CD14-positive monocyte (primary cell): ENCODE measurements around the gene NAALADL1. TPM values are rescaled to one million over a fixed set of nuclear protein-coding genes. Genes with fewer than 3 reads are reported as not detected.

Source experiments
- DNase-seq, 3 donors: peaks; one replicate each; pipeline ENCODE4 v3.0.0-alpha.2; 2011 to 2022
- H2AFZ ChIP-seq: 2 replicates; pipeline ENCODE4 v1.6.0; 2012; ENCODE audit warnings: mild to moderate bottlenecking, low read depth, low read length, inconsistent platforms; ENCODE audit not compliant: insufficient read depth, poor library complexity, severe bottlenecking
- H3K27ac ChIP-seq, 2 donors: 1 replicate in 1 of 2; 2 replicates in 1 of 2; pipeline ENCODE4 v1.5.1; 2012 to 2013; ENCODE audit warnings: low read length in 2 of 2, control low read depth in 1 of 2, inconsistent platforms in 1 of 2, low read depth in 1 of 2, mild to moderate bottlenecking in 1 of 2
- H3K27me3 ChIP-seq, 2 donors: one replicate each; pipeline versions ENCODE4 v1.6.0 to v1.6.1; 2011 to 2013; ENCODE audit warnings: low read length in 2 of 2; ENCODE audit not compliant: control insufficient read depth in 2 of 2, insufficient read depth in 2 of 2
- H3K36me3 ChIP-seq, 2 donors: replicated peaks in 1 of 2; 1 replicate in 1 of 2; 2 replicates in 1 of 2; pipeline versions ENCODE4 v1.5.1 to v1.6.1; 2012 to 2013; ENCODE audit warnings: low read length in 2 of 2, control low read depth in 1 of 2, inconsistent platforms in 1 of 2, mild to moderate bottlenecking in 1 of 2; ENCODE audit not compliant: insufficient read depth in 2 of 2, control insufficient read depth in 1 of 2
- H3K4me1 ChIP-seq, 2 donors: 1 replicate in 1 of 2; 2 replicates in 1 of 2; pipeline versions ENCODE4 v1.5.1 to v1.6.1; 2012 to 2013; ENCODE audit warnings: low read length in 2 of 2, control low read depth in 1 of 2, inconsistent platforms in 1 of 2, mild to moderate bottlenecking in 1 of 2, moderate library complexity in 1 of 2; ENCODE audit not compliant: insufficient read depth in 2 of 2, control insufficient read depth in 1 of 2
- H3K4me2 ChIP-seq: replicated peaks from 2 replicates; pipeline ENCODE3; 2012; ENCODE audit warnings: low read length, moderate library complexity, mild to moderate bottlenecking; ENCODE audit not compliant: poor library complexity, severe bottlenecking; ENCODE audit errors: extremely low read depth
- H3K4me3 ChIP-seq, 3 experiments: fragments of 200-600 bp in 1 of 3; sonication (generic) in 1 of 3; replicated peaks in 1 of 3; 1 replicate in 2 of 3; 2 replicates in 1 of 3; pipeline ENCODE4 v1.5.1; 2011 to 2013; ENCODE audit warnings: low read length in 3 of 3, mild to moderate bottlenecking in 3 of 3, control low read depth in 2 of 3, low read depth in 2 of 3, inconsistent platforms in 1 of 3, moderate library complexity in 1 of 3
- H3K79me2 ChIP-seq: 2 replicates; pipeline ENCODE4 v1.6.0; 2012; ENCODE audit warnings: mild to moderate bottlenecking, control low read depth, inconsistent platforms, low read length, moderate library complexity; ENCODE audit not compliant: insufficient read depth
- H3K9ac ChIP-seq: 2 replicates; pipeline ENCODE4 v1.6.0; 2017; ENCODE audit warnings: low read length, mild to moderate bottlenecking; ENCODE audit not compliant: insufficient read depth, poor library complexity, severe bottlenecking
- H3K9me3 ChIP-seq, 2 donors: replicated peaks in 1 of 2; 1 replicate in 1 of 2; 2 replicates in 1 of 2; pipeline versions ENCODE4 v1.5.1 to v1.6.1; 2012 to 2013; ENCODE audit warnings: low read length in 2 of 2, control low read depth in 1 of 2; ENCODE audit not compliant: control insufficient read depth in 1 of 2, insufficient read depth in 1 of 2
- H4K20me1 ChIP-seq: 2 replicates; pipeline ENCODE4 v1.6.0; 2012; ENCODE audit warnings: mild to moderate bottlenecking, low read length, control low read depth, moderate library complexity; ENCODE audit not compliant: insufficient read depth
- H3K27ac Mint-ChIP-seq, 7 donors: one replicate each; pipeline ENCODE4 v1.8.0; 2020; ENCODE audit warnings: mild to moderate bottlenecking in 7 of 7, mixed read lengths in 7 of 7, moderate library complexity in 6 of 7, inconsistent platforms in 2 of 7
- H3K27me3 Mint-ChIP-seq, 3 donors: one replicate each; pipeline ENCODE4 v1.8.0; 2021 to 2022; ENCODE audit warnings: low read depth in 3 of 3, mild to moderate bottlenecking in 3 of 3, mixed read lengths in 3 of 3, moderate library complexity in 3 of 3, inconsistent platforms in 1 of 3
- H3K36me3 Mint-ChIP-seq, 2 donors: one replicate each; pipeline ENCODE4 v1.8.0; 2020; ENCODE audit warnings: mixed read lengths in 2 of 2, inconsistent platforms in 1 of 2, mild to moderate bottlenecking in 1 of 2
- H3K4me1 Mint-ChIP-seq: one replicate; pipeline ENCODE4 v1.8.0; 2020; ENCODE audit warnings: mild to moderate bottlenecking, mixed read lengths
- H3K4me3 Mint-ChIP-seq, 2 donors: one replicate each; pipeline ENCODE4 v1.8.0; 2020; ENCODE audit warnings: mild to moderate bottlenecking in 2 of 2, mixed read lengths in 2 of 2, moderate library complexity in 1 of 2
- H3K9me3 Mint-ChIP-seq, 7 donors: one replicate each; pipeline ENCODE4 v1.8.0; 2020 to 2022; ENCODE audit warnings: mixed read lengths in 7 of 7, mild to moderate bottlenecking in 6 of 7, moderate library complexity in 6 of 7, inconsistent platforms in 2 of 7
- CTCF ChIP-seq: fragments of 200-600 bp; IDR thresholded peaks from one replicate; pipeline ENCODE4 v1.8.0; 2022; ENCODE audit warnings: antibody characterized with exemption, mild to moderate bottlenecking
- WGBS: methylation state at CpG from one replicate; pipeline ENCODE4 v1.1.5; 2013; ENCODE audit warnings: missing lambda C conversion rate; ENCODE audit not compliant: insufficient coverage; 5-methylcytosine and 5-hydroxymethylcytosine counted together
- intact Hi-C, 2 donors: fragments of 100-400 bp; cut with micrococcal nuclease; formaldehyde crosslinking; loops; one replicate each; pipeline versions ENCODE4 v1.15.0 to v1.15.1; 2023
- polyA plus RNA-seq, 3 donors: library from polyadenylated mRNA; depleted of rRNA in 1 of 3; unstranded in 2 of 3; stranded (reverse) in 1 of 3; fragments of 300-500 nt in 2 of 3; fragments of >200 nt in 1 of 3; fragmentation: Illumina TruSeq in 2 of 3; gene quantifications; 1 replicate in 2 of 3; 2 replicates in 1 of 3; pipeline ENCODE4 v1.2.3, GENCODE V29; 2012 to 2021

The NAALADL1 gene
- polyA plus RNA-seq, 3 donors = 11.1 to 20.1 (median 20.1) TPM

- peaks cover 0 to under 1% (median 0%) of the 10 kb centered on the region in 7 donors for H3K9me3 Mint-ChIP-seq
- H3K4me2 ChIP-seq = no peak overlapping the region
- H3K27ac Mint-ChIP-seq = no peak overlapping the region
- peaks cover 4% of the 10 kb centered on the region for H4K20me1 ChIP-seq
- H3K36me3 Mint-ChIP-seq = peaks cover 24 to 37% of the 10 kb centered on the region in 2 donors
- DNase-seq = no peak
- H3K4me1 Mint-ChIP-seq = peaks cover 12% of the 10 kb centered on the region
- intact Hi-C loops = no loop called here
- H3K4me3 Mint-ChIP-seq = no peak overlapping the region
- no peaks in the 10 kb centered on the region for H3K27me3 Mint-ChIP-seq
- no peak overlapping the region for H2AFZ ChIP-seq
- H3K4me1 ChIP-seq = peaks cover 6 to 16% of the 10 kb centered on the region in 2 donors
- no peak overlapping the region for H3K27ac ChIP-seq
- no peaks in the 10 kb centered on the region for H3K9me3 ChIP-seq
- H3K27me3 ChIP-seq = no peaks in the 10 kb centered on the region
- peak; percentile 20 for TF ChIP-seq CTCF
- no peak overlapping the region for H3K4me3 ChIP-seq
- 100% methylated on average over 2 of the region's 6 CpGs for WGBS
- no peak overlapping the region for H3K9ac ChIP-seq
- H3K36me3 ChIP-seq = peaks cover 12 to 55% of the 10 kb centered on the region in 2 donors
- H3K79me2 ChIP-seq = peaks cover 40% of the 10 kb centered on the region
Observed at GRCh38 chr11:65100674-65101350, 42.5 kb upstream of the NAALADL1 start.

- intact Hi-C loops = loop anchor here in 1 of 2 donors (1.0 kb wide), 1 partner anchor 13 kb away; the partner anchor contains the start of genes CDCA5 and ZFPL1
- peaks cover 0 to 2% (median 0%) of the 10 kb centered on the region in 7 donors for H3K9me3 Mint-ChIP-seq
Observed at GRCh38 chr11:65096926-65097325, 38.6 kb upstream of the NAALADL1 start.

More at GRCh38 chr11:65096926-65097325, 38.6 kb upstream of the NAALADL1 start:
- TF ChIP-seq CTCF = no peak
- H3K27ac ChIP-seq = peak overlapping the region; percentile 30 to 88
- H3K36me3 Mint-ChIP-seq = peaks cover 10 to 14% of the 10 kb centered on the region in 2 donors
- H3K27me3 Mint-ChIP-seq = peaks cover 0 to 3% (median 0%) of the 10 kb centered on the region in 3 donors
- H3K4me1 ChIP-seq = peaks cover 9 to 19% of the 10 kb centered on the region in 2 donors
- H3K27me3 ChIP-seq = no peaks in the 10 kb centered on the region
- peak overlapping the region; percentile 95 for H2AFZ ChIP-seq
- H3K4me3 ChIP-seq = peak overlapping the region in 1 of 3 experiments; percentile 95
- H3K4me3 Mint-ChIP-seq = peak overlapping the region; percentile 15 to 94
- no peak overlapping the region for H3K9ac ChIP-seq
- no peak for DNase-seq
- peak overlapping the region; percentile 82 for H3K4me2 ChIP-seq
- peaks cover 6 to 17% of the 10 kb centered on the region in 2 donors for H3K36me3 ChIP-seq
- WGBS = 67% methylated on average over 7 of the region's 8 CpGs
- peaks cover 15% of the 10 kb centered on the region for H3K4me1 Mint-ChIP-seq
- H3K27ac Mint-ChIP-seq = peak overlapping the region in 6 of 7 donors; percentile 46 to 98 (median 88)
- no peaks in the 10 kb centered on the region for H3K9me3 ChIP-seq
- H3K79me2 ChIP-seq = peaks cover 36% of the 10 kb centered on the region
- peaks cover 4% of the 10 kb centered on the region for H4K20me1 ChIP-seq
